ENCODE results near the gene ACVR1B.
A peak's percentile ranks its signal among the peaks of the same experiment; 100 is the strongest.

Gene ACVR1B

GRCh38 chr12:52038447-52038846 is 86.9 kb downstream of the ACVR1B start:
- ChIA-PET CTCF (interaction anchor here (1.0 to 5.6 kb wide), 7 partner anchors 9 to 44 kb away, joined by 3 to 76 read pairs (median 7); no protein-coding TSS in a partner anchor), POLR2A (interaction anchor here (0.9 to 2.1 kb wide), 2 partner anchors 13 to 31 kb away, joined by 3 to 5 read pairs; partner anchors contain the start of gene ATG101)
- Histone ChIP-seq H3K27ac (ENCODE audit: extremely low read depth, low read depth, low read length) (no peak overlapping the region), H3K4me3 (ENCODE audit: low read depth, low read length) (no peak overlapping the region), H3K4me1 (ENCODE audit: control insufficient read depth, insufficient read depth, low read length) (peaks cover 4% of the 10 kb centered on the region; the same call in 1 of the 2 replicates), H3K9me3 (ENCODE audit: control insufficient read depth, insufficient read depth, low read depth, low read length) (no peaks in the 10 kb centered on the region), H3K36me3 (ENCODE audit: control insufficient read depth in 2 of 2, insufficient read depth in 1 of 2, low read length in 2 of 2) (no peaks in the 10 kb centered on the region)
- TF ChIP-seq ZNF521 (tag by site-specific recombination; IDR thresholded peaks at IDR 0.05) (no peak), ZBTB8A (tag by site-specific recombination; IDR thresholded peaks at IDR 0.05) (0 out of 2 replicates have a peak, but pooled peaks have one; percentile 22)

GRCh38 chr12:52041035-52041434 is 89.5 kb downstream of the ACVR1B start:
- CTCF ChIA-PET = interaction anchor here (0.6 to 5.6 kb wide), 4 partner anchors 10 to 632 kb away, joined by 3 to 76 read pairs (median 3); partner anchors contain the start of gene NR4A1
- POLR2A ChIA-PET = no interaction called here

DNA sequence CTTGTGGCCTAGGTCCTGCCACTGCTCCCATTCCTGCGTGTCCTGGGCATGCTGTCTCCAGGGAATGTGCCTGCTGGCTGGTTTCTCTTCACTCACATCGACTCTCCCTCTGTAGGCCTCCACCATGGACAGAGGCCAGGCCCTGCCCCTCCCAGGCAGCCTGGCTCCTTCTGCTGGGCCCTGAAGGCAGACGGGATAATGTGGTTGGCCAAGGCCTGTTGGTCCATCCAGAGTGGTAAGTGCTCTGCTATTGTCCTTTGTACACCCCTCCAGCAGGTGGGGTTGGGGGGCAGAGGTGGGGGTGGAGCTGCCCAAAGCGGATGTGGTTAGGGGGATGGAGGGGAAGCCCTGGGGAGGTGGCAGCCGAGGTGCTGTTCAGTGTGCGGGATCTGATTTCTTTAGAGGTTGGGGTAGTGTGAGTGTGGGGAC is 90.2 kb downstream of the ACVR1B start:
- POLR2A ChIA-PET = no interaction called here
- Histone ChIP-seq H3K9me3 (ENCODE audit: control insufficient read depth, insufficient read depth, low read depth, low read length) (no peaks in the 10 kb centered on the region), H3K4me1 (ENCODE audit: control insufficient read depth, insufficient read depth, low read length) (peaks cover 4% of the 10 kb centered on the region; the same call in 1 of the 2 replicates), H3K36me3 (ENCODE audit: control insufficient read depth in 2 of 2, insufficient read depth in 1 of 2, low read length in 2 of 2) (peaks cover 0 to 4% of the 10 kb centered on the region in 2 experiments; a peak in 1 of 3 replicates), H3K4me3 (ENCODE audit: low read depth, low read length) (no peak overlapping the region), H3K27ac (ENCODE audit: extremely low read depth, low read depth, low read length) (no peak overlapping the region)
- CTCF ChIA-PET = interaction anchor here (0.6 to 5.6 kb wide), 5 partner anchors 9 to 631 kb away, joined by 3 to 76 read pairs (median 3); partner anchors contain the start of gene NR4A1
- TF ChIP-seq ZBTB44 (tag by site-specific recombination; IDR thresholded peaks at IDR 0.05) (no peak), ZNF10 (tag by site-specific recombination; IDR thresholded peaks at IDR 0.05) (no peak), GLI4 (tag by site-specific recombination; IDR thresholded peaks at IDR 0.05) (no peak), ZXDB (tag by site-specific recombination; IDR thresholded peaks at IDR 0.05) (no peak), GLIS2 (tag by site-specific recombination; IDR thresholded peaks at IDR 0.05) (peak; percentile 9; the same call in 1 of the 2 replicates), CTCF (tag by site-specific recombination; IDR thresholded peaks at IDR 0.05) (0 out of 2 replicates have a peak, but pooled peaks have one; percentile 45)

More at GRCh38 chr12:52041035-52041434, 89.5 kb downstream of the ACVR1B start:
- Histone ChIP-seq H3K9me3 (ENCODE audit: control insufficient read depth, insufficient read depth, low read depth, low read length) (no peaks in the 10 kb centered on the region), H3K4me1 (ENCODE audit: control insufficient read depth, insufficient read depth, low read length) (peaks cover 4% of the 10 kb centered on the region; the same call in 1 of the 2 replicates), H3K27ac (ENCODE audit: extremely low read depth, low read depth, low read length) (no peak overlapping the region), H3K36me3 (ENCODE audit: control insufficient read depth in 2 of 2, insufficient read depth in 1 of 2, low read length in 2 of 2) (peaks cover 0 to 4% of the 10 kb centered on the region in 2 experiments; a peak in 1 of 3 replicates), H3K4me3 (ENCODE audit: low read depth, low read length) (no peak overlapping the region)
- TF ChIP-seq ZBTB8A (tag by site-specific recombination; IDR thresholded peaks at IDR 0.05) (no peak), ZNF792 (tag by site-specific recombination; IDR thresholded peaks at IDR 0.05) (no peak), ZNF768 (tag by site-specific recombination; IDR thresholded peaks at IDR 0.05) (no peak), ZNF174 (tag by site-specific recombination; IDR thresholded peaks at IDR 0.05) (no peak), SALL2 (tag by site-specific recombination; IDR thresholded peaks at IDR 0.05; ENCODE audit: borderline replicate concordance) (no peak), PRDM10 (tag by site-specific recombination; IDR thresholded peaks at IDR 0.05) (no peak), ZNF23 (tag by site-specific recombination; IDR thresholded peaks at IDR 0.05; ENCODE audit: borderline replicate concordance) (no peak), ZNF623 (tag by site-specific recombination; IDR thresholded peaks at IDR 0.05) (no peak), REPIN1 (tag by site-specific recombination; IDR thresholded peaks at IDR 0.05; ENCODE audit: low read depth) (no peak), ZNF654 (tag by site-specific recombination; IDR thresholded peaks at IDR 0.05; ENCODE audit: low read depth) (no peak), FEZF1 (tag by site-specific recombination; IDR thresholded peaks at IDR 0.05) (no peak), ZNF350 (tag by site-specific recombination; IDR thresholded peaks at IDR 0.05) (no peak), ZNF544 (tag by site-specific recombination; IDR thresholded peaks at IDR 0.05) (no peak), ZNF16 (tag by site-specific recombination; IDR thresholded peaks at IDR 0.05; ENCODE audit: low read depth) (no peak)
- TF ChIP-seq, protein P1, sequence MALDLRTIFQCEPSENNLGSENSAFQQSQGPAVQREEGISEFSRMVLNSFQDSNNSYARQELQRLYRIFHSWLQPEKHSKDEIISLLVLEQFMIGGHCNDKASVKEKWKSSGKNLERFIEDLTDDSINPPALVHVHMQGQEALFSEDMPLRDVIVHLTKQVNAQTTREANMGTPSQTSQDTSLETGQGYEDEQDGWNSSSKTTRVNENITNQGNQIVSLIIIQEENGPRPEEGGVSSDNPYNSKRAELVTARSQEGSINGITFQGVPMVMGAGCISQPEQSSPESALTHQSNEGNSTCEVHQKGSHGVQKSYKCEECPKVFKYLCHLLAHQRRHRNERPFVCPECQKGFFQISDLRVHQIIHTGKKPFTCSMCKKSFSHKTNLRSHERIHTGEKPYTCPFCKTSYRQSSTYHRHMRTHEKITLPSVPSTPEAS (tag by site-specific recombination; IDR thresholded peaks at IDR 0.05) = no peak

Data from HEK293 (cell line).